Colon (tissue), 2 donors: ENCODE results near the gene EPS8L3.
"Not testable (repeated sequence)": the region's sequence is repeated elsewhere in the genome, so short reads cannot be mapped to it uniquely, and the experiment has no call there.

Experiments
- FAIRE-seq: peaks from 2 replicates; lab custom pipeline; 2012; peaks lifted over from hg19 to GRCh38; lab: Jason Lieb, UNC
- donor health status: control.
- donor health status: control.

Gene EPS8L3

DNA sequence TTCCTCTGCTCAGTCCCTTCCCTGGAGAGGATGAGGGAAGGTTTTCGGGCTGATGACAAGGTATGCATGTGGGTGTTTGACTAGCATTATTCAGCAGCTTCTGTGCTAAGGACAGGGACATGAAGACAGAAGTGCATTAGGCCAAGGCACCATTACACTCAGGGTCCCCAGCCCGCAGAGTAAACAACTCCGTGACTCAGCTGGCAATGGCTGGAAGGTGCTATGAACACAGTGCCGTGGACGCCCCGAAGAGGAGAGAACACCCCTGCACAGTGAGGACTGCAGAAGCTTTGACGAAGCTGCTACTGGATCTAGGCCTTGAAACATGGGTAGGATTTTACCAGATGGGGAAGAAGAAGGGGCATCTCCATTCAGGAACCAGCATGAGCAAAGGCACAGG lies 13.7 kb upstream of the EPS8L3 start:
- no peak for FAIRE-seq

DNA sequence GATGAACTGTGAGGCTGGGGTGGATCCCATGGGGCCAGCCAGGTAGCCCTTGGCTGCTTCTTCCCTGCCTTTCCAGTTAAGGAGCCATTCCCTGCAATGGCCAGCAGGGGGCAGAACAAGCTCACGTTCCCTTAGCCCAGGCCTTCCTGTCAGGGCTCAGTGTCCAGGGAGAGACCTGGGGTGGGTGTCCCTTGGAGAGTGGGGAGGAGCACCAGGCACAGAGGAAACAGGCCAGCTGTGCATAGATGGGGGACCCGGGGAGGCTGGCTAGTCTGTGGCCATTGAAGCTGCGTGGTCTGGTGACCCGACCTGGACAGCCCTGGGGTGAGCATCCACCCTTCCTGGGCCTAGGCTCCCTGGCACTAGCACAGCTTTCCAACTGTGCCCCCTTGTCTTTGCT lies 13.2 kb upstream of the EPS8L3 start:
- no peak for FAIRE-seq

DNA sequence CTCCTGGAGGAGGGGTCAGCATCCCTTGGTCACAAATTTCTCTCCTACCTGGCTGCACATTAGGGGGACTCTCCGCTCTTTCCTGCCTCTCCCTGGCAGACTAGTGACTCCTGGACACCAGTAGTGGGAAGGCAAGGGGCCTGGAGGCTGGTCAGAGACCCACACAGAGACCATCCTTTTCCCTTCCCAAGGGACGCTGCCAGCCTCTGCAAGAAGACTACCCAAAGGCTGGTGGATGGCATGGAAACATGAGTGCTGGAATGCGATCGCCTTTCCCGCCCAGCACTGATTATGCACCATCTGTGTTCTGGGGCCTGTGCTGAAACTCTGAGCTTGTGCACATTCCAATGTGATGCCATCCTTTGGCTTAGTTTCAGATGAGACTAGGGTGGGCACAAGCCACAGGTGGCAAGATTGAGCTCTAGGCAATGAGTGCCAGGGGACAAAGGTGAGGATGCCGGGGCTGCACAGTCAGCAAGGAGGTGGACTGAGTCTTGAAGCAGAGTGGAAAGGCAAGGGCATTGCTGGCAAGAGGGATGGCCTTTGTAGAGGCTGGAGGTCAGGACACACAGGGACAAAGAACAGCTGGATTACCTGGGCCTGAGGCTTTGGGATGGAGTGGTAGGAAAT lies 12.6 kb upstream of the EPS8L3 start:
- FAIRE-seq: no peak

DNA sequence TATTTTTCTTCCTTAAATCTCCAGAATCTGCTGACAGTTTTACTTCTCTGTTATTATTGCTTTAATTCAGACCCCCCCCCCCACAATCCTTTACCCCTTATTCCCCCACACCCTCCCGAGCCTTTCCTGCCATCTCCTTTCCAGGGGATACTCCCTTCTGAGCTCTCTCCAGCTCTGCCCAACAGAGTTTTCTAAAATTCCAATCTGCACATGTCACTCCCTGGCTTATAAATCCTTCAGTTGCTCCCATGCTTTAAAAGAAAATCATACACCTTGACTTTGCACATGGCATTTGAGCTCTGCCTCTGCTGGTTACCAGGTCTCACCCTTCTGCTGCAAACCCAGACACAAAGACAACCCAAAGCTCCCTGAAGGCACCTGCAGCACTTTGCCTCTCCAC lies 11.7 kb upstream of the EPS8L3 start:
- no peak for FAIRE-seq

DNA sequence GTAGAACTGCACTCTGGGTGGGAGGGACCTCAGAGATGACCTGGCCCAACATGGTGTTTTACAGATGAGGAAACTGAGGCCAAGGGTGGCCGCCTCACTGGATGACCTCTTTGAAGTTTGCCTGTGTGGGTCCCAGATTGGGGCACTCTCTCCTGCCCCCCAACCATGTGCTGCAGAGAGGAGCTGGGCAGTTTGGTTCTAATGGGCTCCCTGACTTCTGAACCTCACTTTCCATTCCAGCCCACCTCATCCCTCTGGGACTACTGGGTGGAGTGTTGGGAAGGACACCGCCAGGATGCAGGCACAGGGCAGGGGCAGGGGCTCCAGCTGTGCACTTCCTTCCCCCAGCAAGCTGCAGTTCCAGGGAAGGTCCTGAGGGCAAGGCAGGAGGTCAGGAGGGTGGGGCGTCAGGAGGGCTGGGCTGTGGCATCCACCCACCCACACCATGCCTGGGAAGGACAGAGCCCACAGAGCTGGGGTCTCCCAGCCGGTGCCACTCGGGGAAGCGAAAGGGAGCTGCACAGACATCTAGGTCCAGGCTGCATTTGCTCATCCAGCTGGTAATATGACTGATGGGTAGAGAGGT lies 10.3 kb upstream of the EPS8L3 start:
- FAIRE-seq: no peak

DNA sequence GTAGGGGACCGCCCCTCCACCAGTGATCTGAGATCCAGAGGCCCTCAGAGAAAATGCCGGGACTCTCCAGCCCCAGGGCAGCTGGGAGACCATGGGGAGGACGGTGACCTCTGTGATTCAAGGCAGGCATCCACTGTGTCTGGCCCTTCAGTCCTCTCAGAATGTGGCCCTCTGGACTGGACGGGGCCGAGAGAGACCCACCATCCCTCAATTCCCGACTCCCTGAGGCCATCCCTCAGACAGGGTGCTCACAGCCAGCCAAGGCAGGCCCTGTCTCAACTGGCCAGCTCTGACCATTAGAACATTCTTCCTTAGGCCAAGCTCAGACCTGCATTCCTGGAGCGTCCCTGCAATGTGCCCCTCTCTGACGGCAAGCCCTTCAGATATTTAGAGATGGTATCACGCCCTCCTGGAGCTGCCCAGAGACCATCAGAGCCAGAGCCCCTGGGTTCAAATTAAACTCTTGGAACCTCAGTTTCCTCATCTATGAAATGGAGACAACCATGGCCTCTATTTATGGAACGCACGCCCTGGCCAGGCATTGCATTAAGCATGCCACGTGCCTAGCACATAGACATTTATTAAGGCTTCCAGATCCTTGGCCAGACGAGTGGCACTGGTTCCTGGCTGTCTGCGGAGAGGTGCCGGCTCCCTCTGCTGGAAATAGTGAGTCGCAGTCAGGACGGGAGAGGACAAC lies 9.6 kb upstream of the EPS8L3 start:
- FAIRE-seq: no peak

DNA sequence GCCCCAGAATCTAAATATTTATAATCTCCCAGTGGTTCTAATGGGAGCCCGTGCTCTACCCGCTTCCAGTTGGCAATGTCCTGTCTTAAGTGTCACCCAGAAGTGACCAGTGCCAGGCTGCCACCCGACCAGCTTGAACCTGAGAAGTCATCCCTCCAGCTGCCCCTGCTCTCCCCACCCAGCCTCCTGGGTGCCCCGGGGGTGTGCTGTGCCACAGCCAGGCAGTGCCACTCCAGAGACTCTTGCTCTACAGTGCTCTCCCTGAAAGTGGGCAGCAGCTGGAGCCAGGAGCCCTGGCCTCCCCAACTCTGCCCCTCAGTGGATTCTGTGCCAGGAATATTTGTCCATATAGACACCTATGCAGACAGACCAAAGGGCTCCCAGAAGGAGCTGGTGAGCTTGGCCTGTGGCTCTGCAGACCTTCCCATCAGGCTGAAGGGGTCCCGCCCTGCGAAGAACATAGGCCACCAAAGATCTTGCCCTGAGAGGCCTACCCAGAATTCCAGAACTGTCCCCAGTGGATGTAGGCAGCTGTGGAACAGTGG lies 9.0 kb upstream of the EPS8L3 start:
- FAIRE-seq: no peak

DNA sequence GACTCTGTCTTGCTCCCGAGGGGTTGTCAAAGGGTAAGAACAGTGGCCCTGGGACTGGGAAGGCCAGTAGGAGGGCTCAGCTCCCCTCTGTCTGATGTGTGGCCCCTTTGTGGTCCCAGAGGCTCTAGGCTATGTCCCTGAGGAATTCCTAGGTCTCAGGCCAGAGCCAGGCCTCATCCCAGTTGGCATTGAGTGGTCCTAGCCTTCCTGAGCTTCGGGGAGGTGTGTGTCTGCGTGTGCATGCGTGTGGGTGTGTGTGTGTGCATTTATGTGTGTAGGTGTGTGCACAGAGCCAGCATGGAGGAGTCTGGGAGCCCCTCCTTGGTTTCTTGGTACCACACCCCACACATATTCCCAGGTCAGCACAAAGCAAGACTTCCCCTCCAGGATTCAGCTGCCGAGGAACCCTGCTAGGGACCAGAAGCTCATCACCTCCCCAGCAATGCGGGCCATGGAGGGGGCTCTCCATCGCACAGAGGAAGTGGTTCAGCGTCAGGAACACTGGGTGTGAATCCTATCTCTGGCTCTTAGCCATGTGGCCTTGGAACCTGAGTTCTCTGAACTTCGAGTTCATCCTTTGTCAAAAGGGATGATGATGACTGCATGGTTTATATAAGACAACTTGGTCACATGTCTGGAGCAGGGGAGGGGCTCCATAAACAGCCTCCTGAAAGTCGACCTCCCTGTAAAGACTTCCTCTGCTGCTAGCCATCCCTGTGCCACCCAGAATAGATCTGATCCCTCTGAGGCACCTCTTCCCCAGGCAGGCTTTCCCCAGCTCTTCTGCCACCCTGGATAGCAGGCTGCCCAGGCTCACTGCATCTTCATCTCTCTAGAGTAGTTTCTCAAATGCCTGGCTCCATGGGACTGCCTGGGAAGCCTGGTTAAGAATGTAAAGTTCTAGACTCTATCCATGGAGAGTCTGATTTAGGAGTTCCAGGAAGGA lies 8.3 kb upstream of the EPS8L3 start:
- FAIRE-seq: no peak

DNA sequence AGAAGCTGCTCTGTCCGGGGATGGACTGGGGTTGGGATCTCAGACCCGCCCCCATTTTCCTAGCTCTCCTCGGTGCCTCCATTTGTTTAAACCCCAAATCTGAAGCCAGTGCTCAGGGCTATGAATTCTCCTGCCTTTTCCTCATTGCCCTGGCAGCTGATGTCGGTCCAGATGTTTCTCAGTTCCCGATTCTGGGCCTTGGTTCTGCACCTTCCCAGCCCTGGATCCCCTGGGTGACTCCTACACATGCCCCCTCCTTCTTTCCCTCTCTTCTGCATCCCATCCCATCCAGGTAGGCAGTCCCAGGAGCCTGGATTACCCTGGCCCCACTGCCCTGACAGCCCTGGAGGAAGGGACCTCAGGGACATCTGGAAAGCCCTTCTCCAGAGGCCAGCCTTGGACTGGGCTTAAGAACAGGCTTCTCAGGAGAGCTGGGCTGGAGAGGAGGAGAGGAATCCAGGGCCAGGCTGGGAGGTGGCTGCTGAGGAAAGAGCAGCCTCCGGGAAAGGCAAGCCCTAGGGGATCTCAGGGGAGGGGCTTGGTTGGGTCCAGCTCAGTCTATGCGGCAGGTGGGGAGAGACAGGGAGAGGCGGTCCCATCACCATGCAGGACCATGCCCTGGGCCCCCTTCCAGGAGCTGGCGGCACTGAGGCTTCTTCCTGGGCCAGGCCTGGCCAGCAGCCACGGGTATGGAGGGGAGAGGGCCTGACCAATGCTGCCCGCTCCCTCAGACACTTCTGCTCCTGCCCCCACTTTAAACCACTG lies 6.8 kb upstream of the EPS8L3 start:
- FAIRE-seq: no peak

DNA sequence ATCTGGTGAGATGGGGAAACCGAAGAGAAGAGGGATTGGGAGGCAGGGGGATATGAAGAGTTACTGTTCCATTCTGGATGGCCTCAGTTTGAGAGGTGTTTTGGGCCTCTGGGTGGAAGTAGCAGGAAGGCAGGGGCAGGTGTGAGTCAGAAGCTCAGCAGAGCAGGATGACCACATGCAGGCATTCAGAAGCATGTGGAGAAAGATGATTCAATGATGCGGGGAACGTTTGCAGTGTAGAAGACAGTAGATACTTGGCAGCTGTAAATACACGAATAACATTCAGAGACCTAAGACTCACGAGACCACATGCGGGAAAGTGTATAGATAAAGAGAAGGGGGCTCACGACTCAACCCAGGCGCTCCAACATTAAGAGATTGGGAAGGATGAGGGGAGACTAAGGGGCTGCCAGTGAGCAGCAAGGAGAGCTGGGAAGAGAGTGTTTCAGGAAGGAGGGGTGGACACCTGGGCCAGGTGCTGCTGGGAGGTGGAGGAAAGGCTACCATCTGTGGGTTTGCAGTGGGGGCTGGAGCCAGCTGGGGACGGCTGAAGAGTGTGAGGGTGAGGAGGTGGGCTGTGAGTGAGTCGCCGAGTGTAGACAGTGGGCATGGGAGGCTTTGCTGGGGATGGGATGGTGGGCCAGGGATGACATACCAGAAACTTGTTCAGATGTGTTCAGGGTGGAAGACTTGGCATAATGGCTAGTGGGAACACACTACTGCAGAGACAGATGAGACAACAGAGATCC lies 5.8 kb upstream of the EPS8L3 start:
- no peak for FAIRE-seq

DNA sequence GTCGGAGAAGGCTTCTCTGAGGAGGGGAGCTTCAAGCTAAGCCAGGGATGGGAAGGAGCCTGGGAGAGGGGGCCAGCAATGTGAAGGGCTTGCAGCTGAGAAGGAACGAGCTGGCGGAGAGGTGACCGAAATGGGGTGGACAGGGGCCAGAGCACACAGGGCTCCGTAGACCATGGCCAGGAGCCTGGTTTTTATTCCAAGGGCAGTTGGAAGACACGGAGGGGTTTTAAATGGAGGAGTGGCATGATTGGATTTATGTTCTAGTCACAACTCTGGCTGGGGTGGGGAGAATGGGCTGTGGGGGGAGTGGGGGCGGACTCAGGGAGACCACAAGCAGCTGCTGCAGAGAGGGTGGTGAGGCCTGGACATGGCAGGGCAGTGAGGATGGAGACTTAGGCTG lies 5.1 kb upstream of the EPS8L3 start:
- no peak for FAIRE-seq

DNA sequence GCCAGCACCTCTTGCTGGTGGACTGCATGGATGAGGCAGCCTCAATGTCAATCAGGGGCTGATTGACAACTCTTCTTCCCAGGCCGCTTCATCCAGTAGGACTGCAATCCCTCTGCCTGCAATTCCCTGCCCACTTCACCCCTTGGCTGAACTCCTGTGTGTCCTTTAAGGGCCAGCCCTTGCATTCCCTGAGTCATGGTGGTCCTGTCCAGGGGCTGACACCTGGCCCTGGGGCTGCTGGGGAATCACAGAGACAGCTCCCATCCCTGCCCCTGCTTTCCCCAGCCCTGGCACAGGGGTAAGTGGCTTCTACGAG lies 4.6 kb upstream of the EPS8L3 start:
- FAIRE-seq: no peak

DNA sequence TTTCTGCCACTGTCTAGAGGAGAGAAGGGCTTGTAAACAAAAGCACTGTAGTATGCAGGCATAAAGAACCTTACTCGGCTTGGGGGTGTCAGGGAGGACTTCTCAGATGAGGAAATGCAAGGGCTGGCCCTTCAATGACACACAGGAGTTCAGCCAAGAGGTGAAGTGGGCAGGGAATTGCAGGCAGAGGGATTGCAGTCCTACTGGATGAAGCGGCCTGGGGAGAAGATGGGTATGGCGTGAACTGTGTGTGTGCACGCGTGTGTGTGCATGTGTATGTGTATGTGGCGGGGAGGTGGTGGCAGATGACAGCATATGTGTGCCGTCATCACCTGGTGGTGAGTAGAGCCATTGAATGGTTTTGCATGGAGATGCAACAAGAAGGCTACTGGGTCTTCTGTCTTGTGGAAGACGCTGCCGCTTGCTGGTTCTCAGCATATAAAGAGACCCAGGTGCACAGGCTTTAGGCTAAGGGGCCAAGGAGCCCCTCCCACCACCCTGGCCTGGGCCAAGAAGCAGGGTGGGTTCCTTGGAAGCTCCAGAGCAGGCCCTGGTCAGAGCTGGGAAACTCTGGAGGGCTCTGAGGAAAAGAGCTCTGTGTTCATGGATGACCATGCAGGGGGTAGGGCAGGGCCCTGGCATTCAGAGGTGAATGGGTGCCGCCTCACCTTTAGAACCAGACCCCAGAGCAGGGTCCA lies 4.1 kb upstream of the EPS8L3 start:
- no peak for FAIRE-seq

DNA sequence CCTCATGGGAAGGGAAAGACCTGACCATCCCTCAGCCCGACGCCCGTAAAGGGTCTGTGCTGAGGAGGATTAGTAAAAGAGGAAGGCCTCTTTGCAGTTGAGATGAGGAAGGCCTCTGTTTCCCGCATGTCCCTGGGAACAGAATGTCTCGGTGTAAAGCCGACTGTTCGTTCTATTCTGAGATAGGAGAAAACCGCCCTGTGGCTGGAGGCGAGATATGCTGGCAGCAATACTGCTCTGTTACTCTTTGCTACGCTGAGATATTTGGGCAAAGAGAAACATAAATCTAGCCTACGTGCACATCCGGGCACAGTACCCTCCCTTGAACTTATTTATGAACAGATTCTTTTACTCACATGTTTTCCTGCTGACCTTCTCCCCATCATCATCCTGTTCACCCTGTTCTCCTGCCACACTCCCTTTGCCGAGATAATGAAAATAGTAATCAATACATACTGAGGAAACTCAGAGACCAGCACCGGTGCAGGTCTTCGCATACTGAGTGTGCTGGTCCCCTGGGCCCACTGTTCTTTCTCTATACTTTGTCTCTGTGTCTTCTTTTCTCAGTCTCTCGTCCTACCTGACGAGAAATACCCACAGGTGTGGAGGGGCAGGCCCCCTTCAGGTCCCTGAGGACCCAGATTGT lies 3.4 kb upstream of the EPS8L3 start:
- FAIRE-seq: not testable (repeated sequence)

DNA sequence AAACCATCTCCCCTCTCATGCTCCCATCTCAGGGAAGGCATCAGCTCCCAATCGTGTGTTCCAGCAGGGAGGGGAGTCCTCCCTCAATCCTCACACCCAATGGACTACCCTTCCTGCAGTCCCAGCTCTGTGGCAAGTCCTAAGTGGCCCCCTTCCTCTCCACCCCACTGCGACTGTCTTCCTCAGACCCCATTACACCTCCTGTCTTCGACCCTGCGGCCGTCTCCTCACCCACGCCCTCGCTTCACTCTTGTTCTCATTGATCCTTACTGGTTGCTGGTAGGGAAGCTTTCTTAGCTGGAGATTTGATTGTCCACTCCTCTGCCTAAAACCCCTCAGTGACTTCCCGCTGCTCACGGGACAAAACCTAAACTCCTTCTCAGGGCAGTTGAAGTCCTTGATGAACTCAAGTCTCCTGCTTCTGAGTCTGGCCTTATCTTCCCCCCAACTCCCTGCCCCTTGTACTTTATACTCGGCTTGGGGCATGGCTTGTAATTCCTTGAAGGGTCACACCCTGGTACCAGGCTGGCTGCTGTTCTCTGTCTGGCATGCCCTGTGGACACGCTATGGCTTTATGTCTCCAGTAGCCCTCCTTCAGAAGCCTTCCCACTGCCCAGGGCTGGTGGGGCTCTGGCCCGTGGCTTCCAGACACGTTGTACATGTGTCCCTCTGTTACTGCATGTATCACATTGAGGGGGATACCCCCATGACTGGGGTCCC lies 2.3 kb upstream of the EPS8L3 start:
- no peak for FAIRE-seq

DNA sequence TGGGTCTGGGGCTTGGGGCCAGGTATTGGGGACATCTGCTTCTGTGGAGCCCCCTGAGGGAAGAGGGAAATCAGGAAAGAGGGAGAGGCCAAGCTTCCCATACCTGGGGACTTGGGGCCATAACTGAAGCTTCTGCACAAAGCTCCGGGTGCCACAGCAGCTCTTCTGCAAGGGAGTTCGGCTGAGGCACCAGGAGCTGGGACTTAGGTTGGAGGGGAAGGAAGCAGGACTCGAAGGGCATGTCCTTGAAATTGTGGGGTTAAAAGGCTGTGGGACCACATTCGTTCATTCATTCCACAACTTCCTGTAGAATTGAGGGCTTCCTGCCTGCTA lies 1.7 kb upstream of the EPS8L3 start:
- FAIRE-seq: no peak

DNA sequence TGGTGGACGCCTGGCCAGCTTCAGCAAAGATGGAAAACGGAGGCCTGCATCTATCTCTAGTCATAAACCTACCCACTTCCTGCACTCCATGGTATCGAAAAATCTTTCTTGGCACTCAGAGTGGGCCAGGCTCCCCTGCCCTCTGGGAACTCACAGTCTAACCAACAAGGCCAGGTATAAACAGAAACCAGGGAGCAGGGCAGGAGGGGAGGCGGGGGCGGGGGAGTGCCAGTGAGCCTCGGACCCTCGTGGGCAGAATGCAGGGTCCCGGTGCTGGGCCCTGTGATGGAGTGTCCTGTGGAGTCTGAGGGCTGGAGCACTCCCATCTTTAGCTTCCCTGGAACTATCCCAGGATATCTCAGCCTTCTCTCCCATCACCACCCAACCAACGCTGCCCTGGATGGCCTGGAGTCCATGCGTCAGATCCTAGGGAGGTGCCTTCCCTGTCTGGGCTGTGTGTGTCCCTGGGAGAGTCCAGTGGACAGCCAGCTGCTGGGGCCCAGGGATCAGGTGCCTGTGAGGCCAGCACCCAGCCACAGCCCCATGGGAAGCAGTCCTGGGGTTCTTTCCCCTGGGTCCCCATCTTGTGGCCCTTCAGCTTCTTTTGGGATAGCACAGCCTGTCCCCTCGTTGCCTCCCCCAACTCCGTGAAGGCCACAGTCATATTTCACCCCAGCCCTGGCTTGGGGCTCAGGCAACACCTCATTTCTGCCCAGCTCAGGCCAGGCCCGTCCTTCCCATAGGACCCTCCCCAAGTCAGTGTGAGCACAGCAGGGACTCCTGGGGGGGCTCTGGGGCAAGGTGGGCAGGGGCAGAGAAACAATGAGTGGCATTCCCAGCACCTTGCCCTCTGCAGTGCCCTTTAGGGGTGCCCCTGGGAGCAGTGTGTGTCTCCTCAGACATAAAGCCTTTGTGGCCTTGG lies 1.1 kb upstream of the EPS8L3 start:
- no peak for FAIRE-seq
